Superior temporal gyrus (tissue), 1 donor: ENCODE results near the gene KCNJ6.
"Not testable (repeated sequence)": the region's sequence is repeated elsewhere in the genome, so short reads cannot be mapped to it uniquely, and the experiment has no call there.

ENCODE experiments used
- DNase-seq: peaks from one replicate; pipeline ENCODE4 v3.0.0-alpha.2; 2016; ENCODE audit errors: extremely low spot score

Gene KCNJ6

DNA sequence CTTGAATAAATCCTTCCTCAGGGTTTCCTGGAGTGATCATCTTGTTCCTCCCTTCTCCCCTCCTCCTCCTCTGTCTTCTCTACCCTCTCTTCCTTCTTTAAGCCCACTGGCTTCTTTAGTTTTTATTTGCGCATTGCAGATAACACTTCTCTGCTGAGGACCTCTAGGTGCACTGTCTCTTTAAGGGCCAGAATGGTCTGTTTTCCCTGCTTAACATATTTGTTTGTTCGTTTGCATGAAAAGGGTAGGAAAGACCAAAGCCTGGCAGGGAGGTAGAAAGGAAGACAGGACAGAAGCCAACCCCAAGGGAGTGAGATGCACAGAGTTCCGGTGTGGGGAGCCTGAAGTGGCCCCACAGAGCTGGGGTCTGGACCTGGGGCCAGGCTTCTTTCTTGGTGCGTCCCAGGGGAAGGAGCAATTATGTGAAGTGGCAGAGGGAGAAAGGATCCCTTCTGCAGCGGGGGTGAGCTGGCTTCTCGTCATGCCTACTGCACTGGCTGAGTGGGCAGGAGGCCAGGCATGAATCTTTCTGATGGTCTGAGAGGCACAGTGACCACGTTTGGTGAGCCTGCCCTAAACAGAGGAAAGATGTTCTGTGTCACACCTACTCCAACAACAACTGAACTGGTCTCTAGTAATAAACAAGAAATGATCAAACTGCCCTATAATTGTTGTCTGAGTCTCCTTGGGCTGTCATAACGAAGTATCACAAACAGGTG lies 232.7 kb downstream of the KCNJ6 start:
- DNase-seq: no peak

DNA sequence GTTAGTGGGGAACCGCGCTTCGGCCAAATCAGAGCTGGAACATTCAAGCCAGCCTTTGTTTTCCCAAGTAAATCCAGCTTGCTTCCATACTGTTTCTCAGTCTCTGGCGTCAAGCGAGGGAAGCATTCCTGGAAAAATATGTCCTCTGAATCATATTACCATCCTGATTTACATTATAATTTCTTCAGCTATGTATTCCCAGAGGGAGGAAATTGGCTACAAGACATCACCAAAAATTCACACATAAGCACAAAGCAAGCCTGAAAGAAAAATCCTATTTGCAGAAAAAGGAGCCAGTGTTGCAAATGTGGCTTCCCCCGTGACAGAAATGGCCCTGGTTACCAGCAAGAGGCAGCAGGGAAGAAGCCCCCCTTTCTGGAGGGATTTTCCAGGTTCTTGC lies 233.3 kb downstream of the KCNJ6 start:
- DNase-seq: peak; percentile 18

DNA sequence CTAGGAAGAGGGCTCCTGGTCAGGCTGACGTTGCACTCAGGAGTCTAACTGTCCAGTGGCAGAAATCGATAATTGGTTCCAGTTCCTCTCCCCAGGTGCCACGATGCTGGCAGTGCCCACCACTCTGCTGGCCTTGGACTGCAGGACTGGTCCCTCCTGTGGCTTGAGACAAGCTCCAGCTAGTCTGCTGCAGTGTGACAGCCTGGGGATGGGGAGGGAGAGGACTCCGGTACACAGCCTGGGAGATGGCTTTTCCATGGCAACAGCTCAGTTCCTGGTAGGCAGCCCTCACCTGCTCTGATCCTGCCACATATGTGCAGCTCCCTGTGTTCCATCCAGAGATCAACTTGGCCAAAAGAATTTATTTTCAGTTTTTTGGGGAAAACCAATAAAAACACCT lies 239.3 kb downstream of the KCNJ6 start:
- DNase-seq: no peak

DNA sequence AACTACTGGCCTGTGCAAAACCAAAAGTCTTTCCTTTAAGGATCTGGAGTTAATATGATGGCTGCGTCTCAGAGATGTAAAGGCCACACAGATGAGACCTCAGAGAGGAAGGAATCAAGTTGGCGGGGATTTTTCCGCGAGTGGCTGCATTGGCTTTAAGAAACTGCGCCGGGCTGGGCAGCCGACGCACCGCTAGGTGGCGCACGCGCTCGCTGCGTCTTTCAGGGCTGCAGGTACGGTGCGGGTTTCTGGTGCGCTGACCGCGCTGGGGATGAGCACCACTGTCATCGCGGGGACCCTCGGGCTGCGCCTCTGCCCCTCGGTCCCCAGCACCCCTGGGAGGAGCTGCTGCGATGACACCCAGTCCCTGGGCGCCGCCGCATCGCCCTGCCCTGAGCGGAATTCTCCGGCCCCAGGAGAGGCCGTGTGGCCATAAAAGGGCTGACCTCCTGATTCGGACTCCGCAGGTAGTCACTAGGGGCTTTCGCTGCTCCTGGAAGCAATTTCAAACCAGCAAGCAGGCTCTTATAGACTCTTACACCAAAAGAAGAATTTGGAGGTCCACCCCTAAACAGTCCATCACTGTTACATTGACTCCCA lies 241.0 kb downstream of the KCNJ6 start:
- peak; percentile 80 for DNase-seq

DNA sequence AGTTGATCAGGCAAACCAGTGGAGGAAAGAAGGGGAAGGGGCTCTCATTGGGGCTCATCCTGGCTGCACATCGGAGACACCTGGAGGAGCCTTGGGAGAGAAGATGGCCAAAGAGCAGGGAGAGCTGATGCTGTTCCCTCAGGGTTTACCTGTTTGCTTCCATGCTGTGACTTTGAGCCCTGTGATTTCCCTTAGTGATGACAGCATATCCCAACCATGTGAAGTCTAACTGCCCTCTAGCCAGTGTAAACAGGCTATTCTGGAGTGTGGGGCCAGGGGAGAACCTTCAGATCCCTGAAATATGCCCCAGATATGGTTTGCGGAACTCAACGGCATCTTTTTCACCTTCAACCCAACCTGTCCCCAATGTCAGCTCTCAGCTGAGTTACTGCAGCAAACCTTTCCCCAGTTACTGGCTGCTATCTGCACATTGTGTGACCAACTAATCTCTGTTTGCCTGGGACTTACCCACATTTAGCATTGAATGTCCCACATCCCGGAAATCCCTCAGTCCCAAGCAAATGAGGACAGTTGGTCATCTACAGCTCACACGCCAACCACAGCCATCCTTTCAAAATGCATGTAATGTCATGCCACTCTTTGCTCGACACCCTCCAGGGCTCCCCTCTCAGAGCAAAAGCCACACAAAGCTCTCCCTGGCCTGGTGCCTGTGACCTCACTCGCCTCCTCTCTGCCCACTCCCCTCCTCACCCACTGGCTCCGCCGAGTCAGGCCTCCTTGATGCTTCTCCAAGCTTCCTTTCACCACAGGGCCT lies 242.3 kb downstream of the KCNJ6 start:
- no peak for DNase-seq

DNA sequence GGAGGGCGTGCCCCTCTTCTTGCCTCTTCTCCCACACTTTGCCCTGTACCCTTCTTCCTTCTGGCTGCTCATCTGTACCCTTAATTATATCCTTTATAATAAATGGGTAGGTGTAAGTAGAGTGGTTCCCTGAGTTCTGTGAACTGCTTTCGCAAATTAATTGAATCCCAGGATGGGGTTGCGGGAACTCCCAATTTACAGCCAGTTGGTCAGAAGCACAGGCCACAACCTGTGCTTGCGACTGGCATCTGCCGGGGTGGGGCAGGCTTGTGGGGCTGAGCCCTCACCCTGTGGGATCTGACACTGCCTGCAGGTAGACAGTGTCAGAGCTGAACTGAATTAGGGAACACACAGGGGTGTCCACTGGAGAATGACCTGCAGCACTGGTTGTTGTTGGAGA lies 244.9 kb downstream of the KCNJ6 start:
- no peak for DNase-seq

DNA sequence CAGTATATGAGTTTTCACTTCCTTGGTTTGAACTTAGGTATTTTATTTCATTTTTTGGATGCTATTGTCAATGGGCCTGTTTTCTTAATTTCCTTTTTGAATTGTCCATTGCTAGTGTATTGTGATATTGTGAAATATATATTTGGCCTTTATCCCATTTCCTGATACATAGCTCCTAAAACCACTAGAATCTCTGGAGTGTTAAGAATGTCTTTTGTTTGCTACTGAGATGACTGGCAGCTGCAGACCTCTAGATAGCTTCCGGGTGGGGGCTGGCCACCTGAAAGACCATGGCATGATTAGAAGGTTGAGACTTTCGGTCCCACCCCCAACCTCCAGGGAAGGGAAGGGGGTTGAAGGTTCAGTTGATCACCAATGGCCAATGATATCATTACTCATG lies 245.4 kb downstream of the KCNJ6 start:
- DNase-seq: no peak

DNA sequence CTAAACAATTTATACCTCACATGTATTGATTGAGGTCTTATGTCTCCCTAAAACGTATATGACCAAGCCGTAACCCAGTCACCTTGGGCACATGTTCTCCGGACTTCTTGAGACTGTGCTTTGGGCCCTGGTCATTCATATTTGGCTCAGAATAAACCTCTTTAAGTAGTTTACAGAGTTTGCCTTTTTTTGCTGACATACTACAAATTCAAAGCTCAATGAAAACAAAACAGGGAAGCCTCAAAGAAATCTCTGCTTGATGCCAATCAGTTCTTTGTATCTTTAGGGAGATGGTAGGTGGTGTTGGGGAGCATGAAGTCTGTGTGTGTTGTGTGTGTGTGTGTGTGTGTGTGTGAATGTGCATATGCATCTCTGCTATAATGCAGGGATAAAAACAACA lies 247.0 kb downstream of the KCNJ6 start:
- DNase-seq: no peak

DNA sequence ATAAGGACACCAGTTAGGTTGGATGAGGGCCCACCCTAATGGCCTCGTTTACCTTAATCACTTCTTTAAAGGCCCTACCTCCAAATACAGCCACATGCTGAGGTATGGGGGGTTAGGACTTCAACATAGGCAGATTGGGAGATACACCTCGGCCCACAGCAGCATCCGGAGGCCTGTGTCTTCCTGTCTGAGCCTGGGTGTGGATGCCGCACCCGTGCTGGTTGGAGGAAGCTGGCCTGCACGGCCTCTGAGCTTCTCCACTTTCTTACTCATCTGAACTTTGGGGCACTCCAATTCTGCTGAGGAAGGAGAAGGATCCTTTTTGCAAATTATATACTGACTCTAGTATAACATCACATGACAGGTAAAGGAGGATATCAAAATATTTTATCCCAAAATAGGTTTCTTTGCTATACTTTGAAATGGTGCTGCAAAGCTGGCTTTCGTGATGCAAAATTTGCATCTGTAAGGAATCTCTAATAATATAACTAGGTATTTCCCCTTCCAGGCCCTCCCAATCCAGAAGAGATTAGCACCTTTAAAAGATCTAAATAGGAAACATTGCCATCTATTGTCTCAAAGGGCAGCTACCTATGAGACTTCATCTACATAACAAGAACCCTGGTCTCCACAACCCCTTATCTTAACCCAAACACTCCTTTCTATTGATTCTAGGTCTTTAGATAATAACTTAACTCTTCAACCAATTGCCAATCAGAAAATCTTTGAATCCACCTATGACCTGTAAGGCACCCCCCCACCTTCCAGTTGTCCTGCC lies 247.6 kb downstream of the KCNJ6 start:
- no peak for DNase-seq

DNA sequence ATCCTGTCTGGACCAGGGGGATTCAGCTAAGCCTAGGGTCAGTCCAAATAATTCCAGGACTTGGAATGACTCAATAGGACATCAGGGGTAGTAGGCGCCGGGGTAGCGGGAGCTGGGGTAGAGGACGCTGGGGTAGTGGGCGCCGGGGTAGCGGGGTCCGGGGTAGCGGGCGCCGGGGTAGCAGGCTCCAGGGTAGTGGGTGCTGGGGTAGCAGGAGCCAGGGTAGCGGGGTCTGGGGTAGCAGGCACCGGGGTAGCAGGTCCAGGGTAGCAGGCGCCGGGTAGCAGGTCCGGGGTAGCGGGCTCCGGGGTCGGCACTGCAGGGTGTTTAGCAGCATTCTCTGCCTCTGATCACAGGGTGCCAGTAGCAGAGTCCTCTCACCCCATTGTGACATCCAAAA lies 248.9 kb downstream of the KCNJ6 start:
- no peak for DNase-seq

DNA sequence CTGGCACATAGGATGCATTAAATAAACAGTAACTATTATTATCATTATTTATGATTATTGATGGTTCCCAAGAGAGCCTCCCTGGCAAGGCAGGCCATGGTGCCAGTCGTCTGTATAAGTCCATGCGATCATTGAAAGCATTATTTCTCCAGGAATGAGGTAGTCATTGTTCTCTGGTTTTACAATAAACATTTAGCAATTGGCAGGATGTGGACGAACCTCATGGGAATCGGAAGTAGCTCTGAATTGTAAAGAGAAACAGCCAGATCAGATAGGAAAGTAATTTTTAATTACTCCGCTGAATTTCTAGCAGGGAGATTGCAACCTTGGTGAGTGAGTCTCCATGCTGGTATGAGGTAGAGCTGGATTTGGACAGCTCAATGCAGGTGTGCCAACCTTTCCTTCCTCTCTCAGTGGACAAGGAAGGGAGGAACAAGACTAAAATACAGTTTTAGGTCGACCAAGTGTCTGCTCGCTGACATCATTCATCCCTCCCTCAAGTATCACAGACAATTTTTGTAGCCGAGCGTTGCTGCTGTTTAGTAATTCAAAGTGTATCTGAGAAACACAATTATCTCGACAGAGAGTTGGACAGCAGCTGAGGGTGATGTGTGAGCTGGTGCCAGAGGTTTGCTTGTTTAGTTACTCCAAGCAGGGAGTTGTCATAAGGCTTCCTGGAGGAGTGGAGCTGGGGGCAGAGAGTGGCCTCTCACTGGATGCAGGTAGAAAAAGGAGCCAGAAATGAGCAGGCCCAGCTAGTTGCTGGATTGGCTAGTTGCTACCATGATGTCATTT lies 250.8 kb downstream of the KCNJ6 start:
- no peak for DNase-seq

DNA sequence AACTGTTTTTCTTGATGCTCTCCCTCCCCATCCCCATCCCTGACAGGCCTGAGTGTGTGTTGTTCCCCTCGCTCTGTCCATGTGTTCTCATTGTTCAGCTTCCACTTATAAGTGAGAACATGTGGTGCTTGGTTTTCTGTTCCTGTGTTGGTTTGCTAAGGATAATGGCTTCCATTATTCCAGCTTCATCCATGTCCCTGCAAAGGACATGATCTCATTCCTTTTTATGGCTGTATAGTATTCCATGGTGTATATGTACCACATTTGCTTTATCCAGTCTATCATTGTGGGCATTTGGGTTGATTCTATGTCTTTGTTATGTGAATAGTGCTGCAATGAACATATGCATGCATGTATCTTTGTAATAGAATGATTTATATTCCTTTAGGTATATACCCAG lies 254.0 kb downstream of the KCNJ6 start:
- DNase-seq: not testable (repeated sequence)

DNA sequence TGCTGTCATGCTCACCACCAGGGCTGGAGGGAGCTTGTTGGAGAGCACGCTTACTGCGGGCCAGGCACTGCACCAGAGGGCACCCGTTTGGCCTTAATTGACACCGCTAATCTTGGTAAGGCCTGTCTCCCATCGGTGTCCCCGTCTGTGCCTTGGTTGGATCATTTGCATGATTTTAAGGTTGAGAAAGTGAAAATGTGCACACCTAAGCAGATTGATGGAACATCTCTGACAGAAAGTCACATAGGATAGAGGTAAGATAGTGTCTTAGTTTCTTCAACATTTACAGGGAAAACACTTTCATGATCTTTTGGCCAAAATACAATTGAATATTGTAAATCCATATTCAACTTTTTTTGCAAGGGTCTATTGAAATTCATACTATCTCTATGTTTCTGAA lies 255.5 kb downstream of the KCNJ6 start:
- DNase-seq: no peak

DNA sequence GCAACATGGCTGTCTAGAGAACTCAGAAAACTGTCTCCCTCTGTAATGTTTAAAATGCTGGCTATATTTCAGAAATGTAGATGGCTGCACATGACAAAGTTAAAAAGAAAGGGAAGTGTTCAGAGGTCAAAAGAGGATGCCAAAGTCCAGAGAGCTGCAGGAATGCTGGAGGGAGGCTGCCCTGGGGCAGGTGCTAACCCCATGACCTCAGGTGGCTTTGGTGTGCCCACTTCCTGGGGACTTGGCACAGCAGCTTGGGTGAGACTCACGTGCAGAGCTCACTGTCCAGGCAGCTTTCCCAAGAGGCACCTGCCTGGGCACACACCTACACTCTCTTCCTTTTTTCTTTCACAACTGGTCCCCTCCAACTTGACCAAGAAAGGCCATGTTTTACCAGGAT lies 256.4 kb downstream of the KCNJ6 start:
- DNase-seq: no peak

DNA sequence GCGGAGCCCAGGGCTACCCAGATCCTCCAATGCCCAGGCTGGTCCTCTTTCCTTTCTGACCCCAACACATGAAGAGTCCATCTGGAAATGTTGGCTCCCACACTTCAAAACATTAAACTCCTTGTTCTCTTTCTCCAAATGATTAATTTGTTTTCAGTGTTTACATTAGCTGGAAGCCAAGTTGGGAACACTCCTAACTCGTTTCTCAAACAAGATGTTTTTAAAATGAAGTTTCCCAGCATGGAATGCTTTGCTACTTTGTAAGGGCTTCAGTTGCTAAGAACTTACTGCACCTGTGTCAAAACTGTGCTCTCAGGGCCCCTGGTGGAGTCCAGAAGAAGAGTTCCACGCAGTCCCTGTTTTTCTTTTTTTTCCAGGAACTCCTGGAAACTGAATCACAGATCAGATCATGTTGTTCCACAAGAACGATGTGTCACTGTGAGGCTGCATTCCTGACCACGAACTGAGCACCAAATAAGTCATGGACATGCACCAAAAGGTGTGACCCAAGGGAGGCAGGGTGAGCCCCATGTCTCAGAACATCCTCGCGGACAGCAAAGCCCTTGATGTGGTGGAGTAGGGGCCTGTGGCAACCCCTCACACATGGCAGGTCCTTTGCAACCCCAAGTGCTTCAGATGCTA lies 257.3 kb downstream of the KCNJ6 start:
- peak; percentile 29 for DNase-seq

DNA sequence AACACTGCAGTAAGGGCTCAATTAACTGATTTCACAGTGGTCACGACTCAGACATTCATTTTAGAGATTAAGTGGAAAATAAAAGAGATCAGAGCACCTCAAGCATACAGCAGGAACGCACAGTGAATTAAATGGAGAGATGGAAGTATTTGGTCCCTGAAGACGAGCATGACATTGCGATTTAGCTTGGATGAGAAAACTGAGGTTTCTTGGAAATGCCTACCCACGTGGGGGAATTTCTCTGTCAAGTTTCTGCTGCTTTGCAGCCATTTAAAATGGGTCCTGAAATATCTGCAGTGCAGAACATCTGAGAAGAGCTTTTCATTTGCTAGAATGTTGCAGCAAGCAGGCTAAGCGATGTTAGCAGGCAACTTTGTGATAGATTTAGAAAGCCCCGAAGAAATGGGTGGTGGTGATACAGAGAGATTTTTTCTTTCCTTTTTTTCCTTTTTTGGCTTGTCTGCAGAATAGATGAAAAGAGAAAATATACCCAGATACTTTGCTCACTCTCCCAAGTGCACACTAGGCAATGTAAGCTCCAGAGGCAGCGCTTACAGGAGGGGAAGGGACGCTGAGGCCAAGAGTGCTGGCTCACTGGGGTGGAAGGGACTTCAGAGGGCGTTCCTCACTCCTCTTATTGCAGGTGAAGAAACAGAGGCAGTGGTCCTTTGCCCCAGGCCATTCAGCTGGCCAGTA lies 258.0 kb downstream of the KCNJ6 start:
- peak; percentile 42 for DNase-seq

DNA sequence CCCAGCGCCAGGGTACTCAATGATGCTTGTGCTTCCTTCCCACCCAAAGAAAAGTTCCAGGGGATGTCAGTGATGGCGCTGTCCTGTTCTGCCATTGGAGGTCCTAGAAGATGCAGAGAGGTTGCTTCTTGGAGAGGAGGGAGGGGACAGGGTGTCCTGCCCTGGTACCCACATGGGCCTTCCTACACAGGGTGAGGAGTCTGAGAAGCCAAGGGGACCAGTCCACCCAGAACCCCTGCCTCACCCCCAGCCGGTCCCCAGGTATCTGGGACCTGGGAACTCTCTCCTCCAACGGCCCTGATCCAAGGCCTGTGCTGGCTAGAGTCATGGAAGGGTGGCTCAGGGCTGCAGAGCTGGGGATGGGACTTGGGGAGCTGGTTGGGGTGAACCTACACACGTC lies 259.4 kb downstream of the KCNJ6 start:
- DNase-seq: no peak

DNA sequence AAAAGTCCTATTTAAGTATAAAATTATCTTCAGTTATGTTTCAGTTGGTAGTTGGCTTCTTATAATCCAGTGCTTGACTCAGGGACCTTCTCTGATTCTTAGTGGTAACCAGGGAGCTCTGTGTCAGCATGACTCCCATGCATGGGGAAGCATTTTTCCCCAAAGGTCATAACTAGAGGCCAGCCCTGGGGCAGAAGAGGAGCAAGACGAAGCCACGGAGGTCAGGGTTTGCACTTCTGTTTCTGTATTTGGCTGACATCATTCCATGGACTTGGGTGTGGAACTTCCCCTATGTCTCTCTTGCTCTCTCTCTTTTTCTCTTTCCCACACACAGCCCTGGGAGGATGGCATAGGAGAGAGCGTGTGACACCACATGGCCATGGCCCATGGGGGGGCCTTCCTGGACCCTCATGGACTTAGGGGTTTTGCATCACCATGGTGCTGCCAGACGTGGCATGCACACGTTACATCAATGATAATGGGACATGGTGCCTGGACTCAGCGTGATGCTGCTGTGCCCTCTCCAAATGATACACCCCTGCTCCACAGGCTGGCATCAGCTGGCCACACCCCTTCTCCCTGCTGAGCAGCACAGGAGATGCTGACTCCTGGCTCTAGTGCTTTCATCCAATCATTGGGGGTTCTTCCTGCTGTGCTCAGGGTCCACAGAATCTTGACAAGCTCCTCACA lies 260.5 kb downstream of the KCNJ6 start:
- DNase-seq: no peak

DNA sequence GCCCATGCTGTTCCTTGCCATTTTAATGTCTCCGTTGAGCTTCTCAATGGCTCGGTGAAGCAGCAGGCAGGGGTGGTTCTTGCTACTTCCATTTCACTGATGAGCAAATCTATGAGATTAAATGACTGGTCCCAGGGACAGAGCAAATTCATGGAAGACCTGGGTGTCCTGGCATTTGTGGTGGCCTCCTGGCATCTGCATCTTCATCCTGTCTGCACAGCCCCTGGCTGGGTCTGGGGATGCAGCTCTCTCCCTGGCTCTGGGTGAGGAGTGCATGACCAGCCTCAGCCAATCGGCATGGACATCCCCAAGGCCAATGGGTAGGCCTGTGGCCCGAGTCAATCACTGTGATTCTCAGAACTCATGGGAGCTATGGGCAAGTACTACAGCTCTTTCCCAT lies 261.7 kb downstream of the KCNJ6 start:
- DNase-seq: no peak

DNA sequence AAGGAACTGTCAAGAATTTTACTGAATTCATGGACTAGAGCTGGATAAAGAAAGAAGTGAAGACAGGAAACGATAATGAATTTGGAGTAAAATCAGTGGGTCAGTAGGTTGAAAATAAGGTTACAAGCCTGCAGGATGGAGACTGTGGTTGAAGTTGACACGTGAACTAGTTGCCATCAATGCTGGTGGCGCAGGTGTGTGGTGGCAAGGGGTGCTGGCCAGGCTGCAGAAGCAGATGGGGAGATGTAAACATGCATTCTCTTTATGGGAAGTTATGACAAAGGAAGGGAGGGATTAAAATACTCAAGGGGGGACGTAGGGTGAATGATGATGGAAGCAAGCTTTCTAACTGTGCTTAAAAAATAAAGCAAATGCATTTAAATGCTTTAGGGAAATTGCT lies 263.1 kb downstream of the KCNJ6 start:
- DNase-seq: no peak
